HCT116 (cell line): Measurements from ENCODE around the gene ENTPD6. TPM values are rescaled to one million over a fixed set of nuclear protein-coding genes. Genes with fewer than 3 reads are reported as not detected.

ENCODE experiments used
- ATAC-seq: fragments of 200-7000 bp; cut with Tn5 transposase; 2 replicates; pipeline ENCODE4 v1.9.1; 2020; ENCODE audit warnings: mild to moderate bottlenecking, moderate library complexity
- BruUV-seq: library from RNA; stranded (reverse); fragments of 400-500 nt; replicated peaks from 2 replicates; lab custom pipeline; 2021; lab: Mats Ljungman, UMichigan
- CTCF ChIA-PET: fragments of 300-600 bp; sonication (Branson Sonifier 250); formaldehyde crosslinking; loops from one replicate; lab custom pipeline; 2021; ENCODE audit warnings: antibody characterized with exemption; lab: Charles Lee
- POLR2A ChIA-PET: fragments of 300-600, 350-600 bp; sonication (Branson Sonifier 250); formaldehyde crosslinking; loops from one replicate; lab custom pipeline; 2021; ENCODE audit warnings: antibody characterized with exemption; lab: Charles Lee
- RAD21 ChIA-PET, 2 experiments: fragments of 300-600 bp; sonication (Branson Sonifier 250); formaldehyde crosslinking; loops; one replicate each; lab custom pipeline; 2023; ENCODE audit warnings: low total read pairs in 2 of 2; ENCODE audit not compliant: uncharacterized antibody in 2 of 2, unreplicated experiment in 2 of 2, low non-redundant PET in 1 of 2; lab: Charles Lee
- DNase-seq: peaks from one replicate; pipeline ENCODE4 v3.0.0-alpha.2; 2010; ENCODE audit warnings: low read depth, low spot score
- H2AFZ ChIP-seq: fragments of 200-600 bp; shearing (Covaris generic), sonication (generic); 2 replicates; pipeline ENCODE4 v1.6.1; 2017; ENCODE audit warnings: low read depth, mixed run types, mixed read lengths, antibody characterized with exemption, low read length; ENCODE audit not compliant: poor library complexity, severe bottlenecking
- H3K27ac ChIP-seq: 2 replicates; pipeline ENCODE4 v1.5.1; 2012; ENCODE audit warnings: low read depth, low read length
- H3K27me3 ChIP-seq: fragments of 200-600 bp; sonication (generic); 2 replicates; pipeline ENCODE4 v1.6.1; 2016; ENCODE audit warnings: mixed run types, low read length, mixed read lengths; ENCODE audit not compliant: insufficient read depth
- H3K36me3 ChIP-seq, 2 experiments: fragments of 200-500 bp in 1 of 2; fragments of 200-600 bp in 1 of 2; sonication (Bioruptor generic) in 1 of 2; sonication (generic) in 1 of 2; 2 replicates each; pipeline versions ENCODE4 v1.5.1 to v1.6.1; 2014 to 2016; ENCODE audit warnings: low read length in 2 of 2, inconsistent platforms in 1 of 2, mixed read lengths in 1 of 2, mixed run types in 1 of 2; ENCODE audit not compliant: insufficient read depth in 2 of 2, control insufficient read depth in 1 of 2
- H3K4me1 ChIP-seq, 2 experiments: fragments of 200-600 bp in 1 of 2; sonication (generic) in 1 of 2; 2 replicates each; pipeline versions ENCODE4 v1.5.1 to v1.6.1; 2012 to 2017; ENCODE audit warnings: low read length in 2 of 2, inconsistent platforms in 1 of 2, mild to moderate bottlenecking in 1 of 2, mixed read lengths in 1 of 2, mixed run types in 1 of 2, moderate library complexity in 1 of 2; ENCODE audit not compliant: insufficient read depth in 2 of 2, control insufficient read depth in 1 of 2
- H3K4me2 ChIP-seq: fragments of 200-600 bp; sonication (generic); 2 replicates; pipeline ENCODE4 v1.6.1; 2017; ENCODE audit warnings: mixed run types, low read length, mixed read lengths
- H3K4me3 ChIP-seq, 2 experiments: fragments of 200-600 bp in 1 of 2; sonication (generic) in 1 of 2; replicated peaks in 1 of 2; 2 replicates each; pipeline ENCODE4 v1.5.1; 2011 to 2016; ENCODE audit warnings: low read length in 2 of 2, control low read depth in 1 of 2, low read depth in 1 of 2, mild to moderate bottlenecking in 1 of 2, mixed read lengths in 1 of 2, mixed run types in 1 of 2
- H3K79me2 ChIP-seq: fragments of 200-600 bp; sonication (generic); 2 replicates; pipeline ENCODE4 v1.6.1; 2017; ENCODE audit warnings: mild to moderate bottlenecking, mixed run types, low read length, moderate library complexity, mixed read lengths; ENCODE audit not compliant: insufficient read depth
- H3K9ac ChIP-seq: fragments of 200-600 bp; sonication (generic); 2 replicates; pipeline ENCODE4 v1.6.1; 2016; ENCODE audit warnings: low read length, mixed read lengths
- H3K9me2 ChIP-seq: fragments of 200-600 bp; sonication (generic), shearing (Covaris generic); 2 replicates; pipeline ENCODE4 v1.6.1; 2017; ENCODE audit warnings: mixed run types, mild to moderate bottlenecking, moderate library complexity; ENCODE audit not compliant: insufficient read depth
- H3K9me3 ChIP-seq, 2 experiments: fragments of 200-500 bp in 1 of 2; fragments of 200-600 bp in 1 of 2; sonication (Bioruptor generic) in 1 of 2; sonication (generic) in 1 of 2; 2 replicates each; pipeline ENCODE4 v1.6.1; 2014 to 2017; ENCODE audit warnings: low read length in 2 of 2, mixed read lengths in 2 of 2, inconsistent platforms in 1 of 2, low read depth in 1 of 2, mild to moderate bottlenecking in 1 of 2, mixed run types in 1 of 2, moderate library complexity in 1 of 2; ENCODE audit not compliant: control insufficient read depth in 1 of 2, insufficient read depth in 1 of 2
- H4K20me1 ChIP-seq: fragments of 200-600 bp; sonication (generic), shearing (Covaris generic); 2 replicates; pipeline ENCODE4 v1.6.1; 2017; ENCODE audit warnings: mixed run types, mild to moderate bottlenecking, moderate library complexity; ENCODE audit not compliant: insufficient read depth
- CEBPB ChIP-seq: IDR thresholded peaks from 2 replicates; pipeline ENCODE4 v1.6.1; 2012; ENCODE audit warnings: low read depth
- EGR1 ChIP-seq: IDR thresholded peaks from 2 replicates; pipeline ENCODE4 v1.6.1; 2012; ENCODE audit warnings: low read depth
- ELF1 ChIP-seq: IDR thresholded peaks from 2 replicates; pipeline ENCODE4 v1.6.1; 2012; ENCODE audit warnings: low read depth, borderline replicate concordance
- EZH2 ChIP-seq: fragments of 200-600 bp; sonication (generic); IDR thresholded peaks from 2 replicates; pipeline ENCODE4 v1.6.1; 2017; ENCODE audit warnings: antibody characterized with exemption, mixed run types
- EZH2phosphoT487 ChIP-seq: fragments of 200-600 bp; IDR thresholded peaks from 2 replicates; pipeline ENCODE4 v1.6.1; 2018; ENCODE audit warnings: antibody characterized with exemption, borderline replicate concordance
- FOSL1 ChIP-seq: IDR thresholded peaks from 2 replicates; pipeline ENCODE4 v1.6.1; 2012; ENCODE audit warnings: low read depth
- JUND ChIP-seq: IDR thresholded peaks from 2 replicates; pipeline ENCODE4 v1.6.1; 2012
- POLR2A ChIP-seq: IDR thresholded peaks from 2 replicates; pipeline ENCODE4 v1.7.0; 2011; ENCODE audit warnings: borderline replicate concordance; ENCODE audit not compliant: insufficient read depth, insufficient read length; ENCODE audit errors: extremely low read depth
- POLR2AphosphoS5 ChIP-seq: IDR thresholded peaks from 2 replicates; pipeline ENCODE4 v1.6.1; 2011; ENCODE audit warnings: mild to moderate bottlenecking, low read depth, low read length, moderate library complexity
- RAD21 ChIP-seq: IDR thresholded peaks from 2 replicates; pipeline ENCODE4 v1.6.1; 2012; ENCODE audit warnings: low read depth, mild to moderate bottlenecking
- REST ChIP-seq: IDR thresholded peaks from 2 replicates; pipeline ENCODE4 v1.6.1; 2012; ENCODE audit warnings: low read depth
- SIN3A ChIP-seq: IDR thresholded peaks from 2 replicates; pipeline ENCODE4 v1.6.1; 2012; ENCODE audit warnings: low read depth
- SRF ChIP-seq: IDR thresholded peaks from 2 replicates; pipeline ENCODE4 v1.6.1; 2012; ENCODE audit warnings: low read depth
- TCF7L2 ChIP-seq: IDR thresholded peaks from 2 replicates; pipeline ENCODE4 v1.7.0; 2011; ENCODE audit warnings: borderline replicate concordance, inconsistent platforms; ENCODE audit not compliant: insufficient read depth, insufficient read length; ENCODE audit errors: extremely low read depth
- YY1 ChIP-seq: IDR thresholded peaks from 2 replicates; pipeline ENCODE4 v1.6.1; 2011; ENCODE audit warnings: low read length, low read depth, moderate library complexity, mild to moderate bottlenecking; ENCODE audit not compliant: insufficient replicate concordance; ENCODE audit errors: extremely low read depth
- ZBTB33 ChIP-seq: IDR thresholded peaks from 2 replicates; pipeline ENCODE4 v1.6.1; 2011; ENCODE audit warnings: mild to moderate bottlenecking, low read length, moderate library complexity; ENCODE audit not compliant: insufficient replicate concordance; ENCODE audit errors: extremely low read depth
- ZFX ChIP-seq: fragments of 450-650 bp; IDR thresholded peaks from 2 replicates; pipeline ENCODE4 v1.6.1; 2017
- ZNF274 ChIP-seq: fragments of 200-500 bp; sonication (Bioruptor generic); IDR thresholded peaks from 2 replicates; pipeline ENCODE4 v1.6.1; 2014; ENCODE audit warnings: mild to moderate bottlenecking, low read depth, low read length, inconsistent platforms
- intact Hi-C: fragments of 100-400 bp; cut with micrococcal nuclease; formaldehyde crosslinking; loops from 2 replicates; pipeline ENCODE4 v1.10.0; 2022
- total RNA-seq: library from RNA; stranded (reverse); gene quantifications from one replicate; pipeline ENCODE4 v1.2.1, GENCODE V29; 2021; ENCODE audit not compliant: unreplicated experiment
- TF ChIP-seq, protein P1 (sequence below), 3 experiments: fragments of 200-600 bp in 1 of 3; sonication (generic) in 1 of 3; IDR thresholded peaks in 2 of 3; conservative IDR thresholded peaks in 1 of 3; 2 replicates each; pipeline ENCODE4 v1.5.1; 2012 to 2017; ENCODE audit warnings: low read depth in 2 of 3, low read length in 2 of 3, antibody characterized with exemption in 1 of 3, borderline replicate concordance in 1 of 3, control low read depth in 1 of 3, mild to moderate bottlenecking in 1 of 3, mixed read lengths in 1 of 3, mixed run types in 1 of 3, moderate library complexity in 1 of 3; ENCODE audit not compliant: insufficient read depth in 1 of 3

ENTPD6 gene
- total RNA-seq, 1 experiment from 2014 or later, result 89.2 TPM

DNA sequence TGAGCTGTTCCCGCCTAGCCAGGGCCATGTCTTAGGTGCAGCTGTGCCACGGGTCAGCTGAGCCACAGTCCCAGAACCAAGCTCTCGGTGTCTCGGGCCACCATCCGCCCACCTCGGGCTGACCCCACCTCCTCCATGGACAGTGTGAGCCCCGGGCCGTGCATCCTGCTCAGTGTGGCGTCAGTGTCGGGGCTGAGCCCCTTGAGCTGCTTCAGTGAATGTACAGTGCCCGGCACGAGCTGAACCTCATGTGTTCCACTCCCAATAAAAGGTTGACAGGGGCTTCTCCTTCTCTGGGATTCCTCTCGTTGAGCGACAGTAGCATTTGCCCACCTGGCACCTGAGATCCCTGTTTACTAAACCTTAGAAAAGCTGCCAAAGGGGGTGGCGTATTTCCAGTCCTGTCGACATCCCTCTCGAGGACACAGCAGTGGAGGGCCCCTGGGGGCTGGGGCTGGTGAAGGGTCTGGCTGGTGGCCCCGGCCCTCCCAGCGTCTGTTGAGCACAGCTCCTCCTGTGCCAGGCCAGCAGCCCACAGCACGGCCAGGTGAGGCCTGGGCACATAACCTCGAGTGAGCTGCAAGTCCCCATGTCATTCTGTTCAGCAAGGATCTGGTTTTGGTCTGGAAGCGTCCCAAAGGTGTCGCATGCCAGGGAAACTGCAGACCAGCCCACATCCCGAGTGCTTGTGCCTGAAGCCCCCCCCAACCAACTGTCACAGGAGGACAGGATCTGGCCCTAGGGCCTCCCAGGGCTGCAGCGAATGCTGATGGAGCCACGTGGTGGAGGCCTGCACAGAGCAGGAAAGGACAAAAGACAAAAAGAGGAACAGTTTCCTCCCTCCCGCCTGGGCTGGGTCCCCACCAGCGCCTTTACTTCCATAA, 31.2 kb downstream of the ENTPD6 start:
- Histone ChIP-seq H3K4me2 (peak overlapping the region; percentile 22; the same call in 1 of the 2 replicates), H3K36me3 (0 out of 4 replicates have a peak, but pooled peaks cover 0 to 3% of the 10 kb centered on the region in 2 experiments), H3K27me3 (no peaks in the 10 kb centered on the region), H3K9ac (no peak overlapping the region), H2AFZ (no peak overlapping the region), H3K27ac (peak overlapping the region; percentile 27; the same call in 1 of the 2 replicates), H3K9me2 (no peaks in the 10 kb centered on the region), H3K79me2 (no peaks in the 10 kb centered on the region), H3K4me1 (peaks cover 28 to 35% of the 10 kb centered on the region in 2 experiments), H3K4me3 (no peak overlapping the region), H3K9me3 (no peaks in the 10 kb centered on the region), H4K20me1 (no peaks in the 10 kb centered on the region)
- no peak for DNase-seq
- no peak for ATAC-seq
- ChIA-PET CTCF (no interaction called here), POLR2A (interaction anchor here (1.7 kb wide), 2 partner anchors 10 to 21 kb away, joined by 4 to 6 read pairs; partner anchors contain the start of gene PYGB), RAD21 (no interaction called here)
- BruUV-seq, result no TSS peak
- intact Hi-C loops, result no loop called here
- TF ChIP-seq TCF7L2 (no peak), EGR1 (no peak), EZH2phosphoT487 (no peak), ZFX (no peak), POLR2AphosphoS5 (no peak), YY1 (no peak), JUND (no peak), FOSL1 (no peak), POLR2A (no peak), REST (no peak), ZBTB33 (no peak), EZH2 (no peak), RAD21 (no peak), ELF1 (no peak), SRF (no peak), SIN3A (no peak), CEBPB (no peak), ZNF274 (no peak)
- TF ChIP-seq, protein P1, sequence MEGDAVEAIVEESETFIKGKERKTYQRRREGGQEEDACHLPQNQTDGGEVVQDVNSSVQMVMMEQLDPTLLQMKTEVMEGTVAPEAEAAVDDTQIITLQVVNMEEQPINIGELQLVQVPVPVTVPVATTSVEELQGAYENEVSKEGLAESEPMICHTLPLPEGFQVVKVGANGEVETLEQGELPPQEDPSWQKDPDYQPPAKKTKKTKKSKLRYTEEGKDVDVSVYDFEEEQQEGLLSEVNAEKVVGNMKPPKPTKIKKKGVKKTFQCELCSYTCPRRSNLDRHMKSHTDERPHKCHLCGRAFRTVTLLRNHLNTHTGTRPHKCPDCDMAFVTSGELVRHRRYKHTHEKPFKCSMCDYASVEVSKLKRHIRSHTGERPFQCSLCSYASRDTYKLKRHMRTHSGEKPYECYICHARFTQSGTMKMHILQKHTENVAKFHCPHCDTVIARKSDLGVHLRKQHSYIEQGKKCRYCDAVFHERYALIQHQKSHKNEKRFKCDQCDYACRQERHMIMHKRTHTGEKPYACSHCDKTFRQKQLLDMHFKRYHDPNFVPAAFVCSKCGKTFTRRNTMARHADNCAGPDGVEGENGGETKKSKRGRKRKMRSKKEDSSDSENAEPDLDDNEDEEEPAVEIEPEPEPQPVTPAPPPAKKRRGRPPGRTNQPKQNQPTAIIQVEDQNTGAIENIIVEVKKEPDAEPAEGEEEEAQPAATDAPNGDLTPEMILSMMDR (IDR thresholded peaks at IDR 0.05 in 2 of 3, conservative IDR thresholded peaks at IDR 0.05 in 1 of 3; ENCODE audit: borderline replicate concordance in 1 of 3, insufficient read depth in 1 of 3, low read depth in 2 of 3, low read length in 2 of 3), result no peak
